ENCODE data around the gene FYN. TPM values are rescaled to one million over a fixed set of nuclear protein-coding genes. Genes with fewer than 3 reads are reported as not detected.

Gene FYN
- total and polyA plus RNA-seq, 10 of the 15 experiments (the other 5 are each of a cell fraction or from before 2014, with no cell fraction given) = 51.4 to 247 (median 138) TPM

DNA sequence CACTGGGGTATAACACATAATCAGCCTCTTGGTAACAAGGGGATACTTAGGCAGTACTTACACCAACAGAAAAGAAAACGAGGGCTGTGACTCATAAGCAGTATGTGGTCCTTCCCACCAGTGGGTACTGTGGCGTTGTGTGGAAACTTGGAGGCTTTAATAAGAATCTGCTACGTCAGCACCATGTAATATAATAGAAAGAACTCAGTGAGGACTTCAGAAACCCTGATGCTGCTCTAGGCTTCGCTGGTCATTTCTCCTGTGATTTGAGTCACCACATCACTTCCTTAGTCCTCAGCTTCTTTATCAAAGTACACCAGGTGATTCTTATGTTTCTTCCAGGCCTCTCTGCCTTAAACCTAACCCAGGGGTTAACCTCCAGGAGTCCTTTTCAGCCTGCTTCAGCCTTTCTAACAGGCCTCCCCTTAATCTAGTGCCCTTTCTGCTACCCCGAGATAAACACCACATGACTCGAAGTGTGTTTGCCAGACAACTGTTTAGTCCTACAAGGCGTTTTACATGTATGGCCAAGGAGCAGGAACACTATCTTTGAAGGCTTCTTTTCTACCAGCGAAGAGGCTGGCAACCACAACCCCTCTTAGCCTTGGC is 68.5 kb downstream of the FYN start:
- 29% methylated on average over 8 of the region's 8 CpGs for WGBS (ENCODE audit: insufficient coverage, insufficient replicate concordance, low lambda C conversion rate, missing lambda C conversion rate)
- peaks cover 70% of the 10 kb centered on the region for H3K4me1 ChIP-seq (ENCODE audit: control insufficient read depth, insufficient read depth, low read length)
- H3K27ac ChIP-seq (ENCODE audit: control insufficient read depth, insufficient read depth) = peak overlapping the region; percentile 70
- SMC1A ChIA-PET (ENCODE audit: uncharacterized antibody, unreplicated experiment) = interaction anchor here (0.6 to 5.1 kb wide), 36 partner anchors 9 to 236 kb away, joined by 3 to 91 read pairs (median 10); partner anchors contain the start of gene FYN
- no peaks in the 10 kb centered on the region for H3K27me3 ChIP-seq (replicated peaks in 1 of 2; ENCODE audit: control insufficient read depth in 2 of 2, insufficient read depth in 2 of 2, low read length in 1 of 2)
- RAD21 ChIA-PET (ENCODE audit: unreplicated experiment) = interaction anchor here (0.6 to 4.8 kb wide), 33 partner anchors 10 to 546 kb away, joined by 3 to 58 read pairs (median 8); partner anchors contain the start of gene FYN
- CTCF ChIA-PET = interaction anchor here (0.6 to 4.2 kb wide), 19 partner anchors 9 to 224 kb away, joined by 3 to 36 read pairs (median 5); no protein-coding TSS in a partner anchor
- H3K9ac ChIP-seq (ENCODE audit: control insufficient read depth, insufficient read depth, low read length) = peak overlapping the region; percentile 25
- intact Hi-C loops (cut with micrococcal nuclease; ENCODE audit: unreplicated experiment) (loop anchor here (1.0 to 2.0 kb wide), 8 partner anchors 9 to 238 kb away; partner anchors contain the start of gene FYN), in situ Hi-C loops (cut with MboI) (no loop called here)
- no peak overlapping the region for H3K4me3 ChIP-seq
- ATAC-seq = peak; percentile 77
- FAIRE-seq = no peak
- no TSS peak for BruUV-seq (replicated peaks)
- H4K20me1 ChIP-seq (ENCODE audit: control insufficient read depth, insufficient read depth) = no peaks in the 10 kb centered on the region
- no peak overlapping the region for H2AFZ ChIP-seq (ENCODE audit: control insufficient read depth, low read depth, low read length)
- peaks cover 2 to 6% of the 10 kb centered on the region in 2 experiments; a peak in 3 of 4 replicates for H3K36me3 ChIP-seq (ENCODE audit: control insufficient read depth in 2 of 2, insufficient read depth in 2 of 2, low read length in 1 of 2)
- H3K79me2 ChIP-seq (ENCODE audit: control insufficient read depth, insufficient read depth, low read length) = peaks cover 53% of the 10 kb centered on the region
- POLR2A ChIA-PET = interaction anchor here (0.6 to 2.3 kb wide), 10 partner anchors 11 to 66 kb away, joined by 3 to 13 read pairs (median 4); no protein-coding TSS in a partner anchor
- H3K9me3 ChIP-seq (replicated peaks; ENCODE audit: control insufficient read depth, insufficient read depth, low read length) = no peaks in the 10 kb centered on the region
- peak; percentile 84 for DNase-seq (ENCODE audit: low read depth, low spot score)
- peak overlapping the region; percentile 75 for H3K4me2 ChIP-seq (ENCODE audit: control insufficient read depth, insufficient read depth)
- TF ChIP-seq CBX3 (IDR thresholded peaks at IDR 0.05; ENCODE audit: borderline replicate concordance, low read depth) = no peak
- TF ChIP-seq MAX (IDR thresholded peaks at IDR 0.05; ENCODE audit: low read depth, low read length) = no peak
- TF ChIP-seq ATF7 (IDR thresholded peaks at IDR 0.05; ENCODE audit: low read depth) = peak; percentile 76
- no peak for TF ChIP-seq NR2C1 (IDR thresholded peaks at IDR 0.05)
- TF ChIP-seq FOXM1 (IDR thresholded peaks at IDR 0.05; ENCODE audit: low read depth, low read length) = peak; percentile 69
- peak; percentile 84 for TF ChIP-seq JUNB (IDR thresholded peaks at IDR 0.05)
- no peak for TF ChIP-seq E4F1 (IDR thresholded peaks at IDR 0.05; ENCODE audit: borderline replicate concordance, partially characterized antibody)
- TF ChIP-seq, protein P1, sequence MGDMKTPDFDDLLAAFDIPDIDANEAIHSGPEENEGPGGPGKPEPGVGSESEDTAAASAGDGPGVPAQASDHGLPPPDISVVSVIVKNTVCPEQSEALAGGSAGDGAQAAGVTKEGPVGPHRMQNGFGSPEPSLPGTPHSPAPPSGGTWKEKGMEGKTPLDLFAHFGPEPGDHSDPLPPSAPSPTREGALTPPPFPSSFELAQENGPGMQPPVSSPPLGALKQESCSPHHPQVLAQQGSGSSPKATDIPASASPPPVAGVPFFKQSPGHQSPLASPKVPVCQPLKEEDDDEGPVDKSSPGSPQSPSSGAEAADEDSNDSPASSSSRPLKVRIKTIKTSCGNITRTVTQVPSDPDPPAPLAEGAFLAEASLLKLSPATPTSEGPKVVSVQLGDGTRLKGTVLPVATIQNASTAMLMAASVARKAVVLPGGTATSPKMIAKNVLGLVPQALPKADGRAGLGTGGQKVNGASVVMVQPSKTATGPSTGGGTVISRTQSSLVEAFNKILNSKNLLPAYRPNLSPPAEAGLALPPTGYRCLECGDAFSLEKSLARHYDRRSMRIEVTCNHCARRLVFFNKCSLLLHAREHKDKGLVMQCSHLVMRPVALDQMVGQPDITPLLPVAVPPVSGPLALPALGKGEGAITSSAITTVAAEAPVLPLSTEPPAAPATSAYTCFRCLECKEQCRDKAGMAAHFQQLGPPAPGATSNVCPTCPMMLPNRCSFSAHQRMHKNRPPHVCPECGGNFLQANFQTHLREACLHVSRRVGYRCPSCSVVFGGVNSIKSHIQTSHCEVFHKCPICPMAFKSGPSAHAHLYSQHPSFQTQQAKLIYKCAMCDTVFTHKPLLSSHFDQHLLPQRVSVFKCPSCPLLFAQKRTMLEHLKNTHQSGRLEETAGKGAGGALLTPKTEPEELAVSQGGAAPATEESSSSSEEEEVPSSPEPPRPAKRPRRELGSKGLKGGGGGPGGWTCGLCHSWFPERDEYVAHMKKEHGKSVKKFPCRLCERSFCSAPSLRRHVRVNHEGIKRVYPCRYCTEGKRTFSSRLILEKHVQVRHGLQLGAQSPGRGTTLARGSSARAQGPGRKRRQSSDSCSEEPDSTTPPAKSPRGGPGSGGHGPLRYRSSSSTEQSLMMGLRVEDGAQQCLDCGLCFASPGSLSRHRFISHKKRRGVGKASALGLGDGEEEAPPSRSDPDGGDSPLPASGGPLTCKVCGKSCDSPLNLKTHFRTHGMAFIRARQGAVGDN (IDR thresholded peaks at IDR 0.05) = peak; percentile 30; the same call in 1 of the 2 replicates
- no peak for TF ChIP-seq EGR1 (IDR thresholded peaks at IDR 0.05; ENCODE audit: borderline replicate concordance in 1 of 2, low read depth in 2 of 2, low read length in 2 of 2)
- TF ChIP-seq KDM1A (IDR thresholded peaks at IDR 0.05; ENCODE audit: borderline replicate concordance) = no peak
- 0 out of 2 replicates have a peak, but pooled peaks have one; percentile 17 for TF ChIP-seq TCF3 (IDR thresholded peaks at IDR 0.05; ENCODE audit: borderline replicate concordance, insufficient read depth, low read depth, low read length)
- TF ChIP-seq HSF1 (IDR thresholded peaks at IDR 0.05; ENCODE audit: low read depth, low read length) = no peak
- peak; percentile 53 for TF ChIP-seq SP1 (IDR thresholded peaks at IDR 0.05; ENCODE audit: low read depth, low read length)
- TF ChIP-seq WRNIP1 (IDR thresholded peaks at IDR 0.05; ENCODE audit: borderline replicate concordance, low read depth, low read length) = peak; percentile 74; the same call in 1 of the 2 replicates
- TF ChIP-seq TBL1XR1 (IDR thresholded peaks at IDR 0.05; ENCODE audit: low read depth, low read length) = peak; percentile 62; the same call in 1 of the 2 replicates
